Measurements from ENCODE around the gene ABCA8.

Gene ABCA8

GRCh38 chr17:68821860-68822696, 133.1 kb downstream of the ABCA8 start:
- DNase-seq: no peak

GRCh38 chr17:68820825-68821481, 134.2 kb downstream of the ABCA8 start:
- DNase-seq: no peak

GRCh38 chr17:68820476-68820824, 134.7 kb downstream of the ABCA8 start:
- DNase-seq: no peak

GRCh38 chr17:68819465-68819864, 135.7 kb downstream of the ABCA8 start:
- DNase-seq: no peak

Measured in stimulated activated CD4-positive, alpha-beta T cell treated with anti-CD3 and anti-CD28 coated beads, Interleukin-4, amount 100 ng/mL, for 4 hours (primary cell).